Left cardiac atrium (tissue), 4 donors: ENCODE results near the gene TAF13. TPM values are rescaled to one million over a fixed set of nuclear protein-coding genes. Genes with fewer than 3 reads are reported as not detected.
"Not testable (repeated sequence)": the region's sequence is repeated elsewhere in the genome, so short reads cannot be mapped to it uniquely, and the experiment has no call there.

ENCODE experiments used
- ATAC-seq, 2 donors: fragments of 200-7000 bp; cut with Tn5 transposase; one replicate each; pipeline ENCODE4 v1.9.1; 2020; ENCODE audit warnings: mild to moderate bottlenecking in 2 of 2, moderate library complexity in 2 of 2
- DNase-seq: peaks from one replicate; pipeline ENCODE4 v3.0.0-alpha.2; 2020
- intact Hi-C, 2 donors: fragments of 100-400 bp; cut with DNase I; formaldehyde crosslinking; loops; one replicate each; pipeline versions ENCODE4 v1.14.1 to v1.15.1; 2022 to 2023
- total RNA-seq, 2 donors: library from RNA; stranded (reverse); fragmentation: NEBNext Ultra II Directional; extraction: Animal tissue kit (Norgen Biotek cat#: 25700); gene quantifications; one replicate each; pipeline ENCODE4 v1.2.1, GENCODE V29; 2021
- donor health status: DM: no; HTN: yes; CAD: no.
- donor health status: DM: no; HTN: yes; CAD: no; lungs with severe emphysema.
- donor health status: DM: yes; HTN: yes; CAD: no.
- donor health status: Dilated cardiomyopathy.

The TAF13 gene
- total RNA-seq, 2 donors from 2014 or later: 47.1 to 56.7 TPM

DNA sequence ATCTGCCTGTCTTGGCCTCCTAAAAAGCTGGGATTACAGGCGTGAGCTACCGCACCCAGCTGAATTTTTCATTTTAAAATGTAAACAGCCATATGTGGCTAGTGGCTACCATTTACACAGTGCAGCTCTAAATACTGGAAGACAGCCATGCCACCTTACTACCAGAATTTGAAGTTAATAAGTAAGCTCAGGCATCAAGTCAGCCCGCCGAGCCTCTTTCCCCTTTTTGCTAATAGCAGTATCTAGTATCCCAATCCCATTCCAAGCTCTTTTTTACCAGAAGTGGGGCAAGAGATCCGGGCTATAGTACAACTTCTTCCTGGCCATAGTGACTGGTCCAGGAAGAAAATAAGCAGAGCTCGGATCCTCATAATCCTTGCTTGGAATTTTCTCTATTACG, 15.1 kb downstream of the TAF13 start:
- intact Hi-C loops: no loop called here
- ATAC-seq: no peak
- no peak for DNase-seq

GRCh38 chr1:109059026-109059425, 16.8 kb downstream of the TAF13 start:
- no peak for DNase-seq
- ATAC-seq: no peak
- intact Hi-C loops: no loop called here

- no peak for DNase-seq
- intact Hi-C loops: no loop called here
- no peak for ATAC-seq
These were observed 19.7 kb downstream of the TAF13 start for GRCh38 chr1:109056064-109056463.

DNA sequence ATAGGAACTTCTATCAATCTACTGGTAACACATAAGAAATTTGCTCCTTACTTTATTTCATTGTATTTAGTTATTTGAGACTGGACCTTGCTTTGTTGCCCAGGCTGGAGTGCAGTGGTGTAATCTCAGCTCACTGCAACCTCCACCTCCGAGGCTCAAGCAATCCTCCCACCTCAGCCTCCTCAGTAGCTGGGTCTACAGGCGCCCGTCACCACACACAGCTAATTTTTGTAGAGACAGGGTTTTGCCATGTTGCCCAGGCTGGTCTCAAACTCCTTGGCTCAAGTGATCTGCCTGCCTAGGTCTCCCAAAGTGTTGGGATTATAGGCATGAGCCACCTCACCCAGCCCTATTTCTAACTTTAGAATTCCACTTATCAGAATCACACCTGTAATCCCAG, 23.7 kb downstream of the TAF13 start:
- ATAC-seq, intact Hi-C loops, DNase-seq: not testable (repeated sequence)

DNA sequence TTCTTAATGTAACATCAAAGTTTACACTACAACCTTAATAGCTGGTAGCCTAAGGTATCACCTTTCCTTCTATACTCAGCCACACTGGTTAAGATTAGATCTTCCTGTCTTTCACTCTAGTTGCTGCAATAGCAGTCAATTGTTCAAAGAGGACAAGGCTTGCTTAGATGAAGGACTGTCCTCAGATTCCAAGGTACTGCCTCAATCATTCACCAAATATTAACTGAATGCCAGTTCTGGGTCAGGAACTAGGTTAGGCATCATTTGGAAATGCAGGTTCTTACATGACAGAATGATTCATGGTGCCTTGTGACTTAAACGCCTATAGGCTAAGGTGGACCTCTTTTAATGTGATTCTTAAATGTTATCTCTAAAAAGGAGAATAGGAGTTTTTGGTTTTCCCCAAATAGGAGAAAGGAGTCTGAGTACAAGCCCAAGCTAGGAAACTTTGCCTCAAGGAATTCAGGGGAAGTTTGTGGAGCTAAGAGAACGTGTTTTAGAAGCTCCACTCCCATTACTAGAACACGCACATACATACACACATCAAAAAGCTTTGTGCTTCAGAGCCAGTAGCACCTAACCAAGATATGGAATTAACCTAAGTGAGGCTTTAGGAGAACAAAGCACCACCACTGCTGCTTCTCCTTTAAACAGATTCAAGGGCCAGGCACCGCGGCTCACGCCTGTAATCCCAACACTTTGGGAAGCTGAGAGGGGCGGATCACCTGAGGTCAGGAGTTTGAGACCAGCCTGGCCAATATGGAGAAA, 25.4 kb downstream of the TAF13 start:
- DNase-seq: no peak
- ATAC-seq: no peak
- intact Hi-C loops: no loop called here

DNA sequence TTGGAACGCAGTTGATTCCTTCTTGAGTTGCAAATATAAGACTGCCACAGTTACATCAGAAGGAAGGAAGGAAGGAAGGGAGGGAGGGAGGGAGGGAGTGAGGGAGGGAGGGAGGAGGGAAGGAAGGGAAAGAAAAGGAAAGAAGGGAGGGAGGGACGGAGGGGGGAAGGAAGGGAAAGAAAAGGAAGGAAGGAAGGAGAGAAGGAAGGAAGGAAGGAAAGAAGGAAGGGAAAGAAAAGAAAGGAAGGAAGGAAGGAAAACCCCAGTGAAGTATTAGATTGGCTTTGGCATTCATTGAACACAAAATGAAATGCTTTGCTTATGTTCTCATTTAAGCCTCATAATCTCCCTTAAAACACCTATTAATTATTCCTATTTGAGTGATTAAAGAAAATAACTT, 27.5 kb downstream of the TAF13 start:
- intact Hi-C loops: no loop called here
- DNase-seq (no peak), ATAC-seq (no peak)

DNA sequence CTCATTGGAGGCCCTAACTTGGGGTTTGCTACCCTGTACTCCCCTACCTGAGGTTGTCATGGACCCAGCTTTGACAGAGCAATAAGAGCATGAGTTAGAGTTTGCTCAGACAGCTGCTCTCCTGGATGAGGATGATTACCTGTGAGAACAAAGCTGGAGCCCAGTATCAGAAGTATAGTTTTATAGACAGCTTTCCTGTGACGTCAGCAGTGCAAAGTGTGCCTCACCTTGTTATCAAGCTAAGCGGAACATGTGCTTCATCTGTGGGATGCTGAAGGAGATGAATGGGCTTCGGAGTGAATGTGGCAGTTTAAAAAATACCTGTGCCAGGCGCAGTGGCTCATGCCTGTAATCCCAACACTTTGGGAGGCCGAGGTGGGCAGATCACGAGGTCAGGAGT, 28.5 kb downstream of the TAF13 start:
- intact Hi-C loops: no loop called here
- no peak for DNase-seq

DNA sequence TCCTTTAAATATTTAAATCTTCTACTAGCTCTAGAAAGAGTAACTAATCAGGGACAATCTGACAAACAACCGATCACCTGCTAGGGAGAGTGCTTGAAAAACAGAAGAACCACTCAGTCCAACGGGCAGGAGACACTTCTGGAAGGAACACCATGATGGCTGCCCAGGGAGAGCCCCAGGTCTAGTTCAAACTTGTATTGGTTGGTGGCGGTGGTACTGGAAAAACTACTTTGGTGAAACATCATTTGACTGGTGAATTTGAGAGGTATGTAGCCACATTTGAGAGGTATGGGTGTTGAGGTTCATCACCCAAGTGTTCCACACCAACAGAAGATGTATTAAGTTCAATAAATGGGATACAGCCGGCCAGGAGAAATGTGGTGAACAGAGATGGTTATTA, 29.1 kb downstream of the TAF13 start:
- ATAC-seq: no peak
- intact Hi-C loops: no loop called here
- DNase-seq: no peak

More for the DNA sequence above, 28.5 kb downstream of the TAF13 start:
- ATAC-seq: no peak

DNA sequence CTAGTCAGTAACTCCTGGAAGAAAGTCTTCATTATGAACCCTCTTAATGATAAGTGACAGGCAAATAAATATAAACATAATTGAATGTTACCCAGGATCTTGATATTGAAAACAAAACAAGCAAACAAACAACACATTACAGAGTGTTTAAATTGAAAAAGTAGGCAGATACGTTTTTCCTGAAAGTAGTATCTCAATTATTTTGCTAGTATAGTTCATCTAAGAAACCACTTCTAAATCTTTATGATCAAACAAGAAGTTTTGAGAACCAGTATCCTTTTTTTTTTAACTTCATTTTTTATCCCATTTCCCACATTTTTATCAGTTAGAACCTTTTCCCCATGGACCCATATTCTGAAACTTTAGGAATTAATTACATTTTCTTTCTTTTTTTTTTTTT, 30.2 kb downstream of the TAF13 start:
- ATAC-seq: no peak
- intact Hi-C loops: no loop called here
- DNase-seq: no peak

- intact Hi-C loops: no loop called here
- ATAC-seq: peak; percentile 98 to 99
These were observed 34.0 kb downstream of the TAF13 start, which contains the start of gene WDR47 for GRCh38 chr1:109041621-109042468. Gene WDR47, minus strand, starts transcription at chr1:109042102. Its CDS starts 18,590 bp downstream, at chr1:109023512.

DNA sequence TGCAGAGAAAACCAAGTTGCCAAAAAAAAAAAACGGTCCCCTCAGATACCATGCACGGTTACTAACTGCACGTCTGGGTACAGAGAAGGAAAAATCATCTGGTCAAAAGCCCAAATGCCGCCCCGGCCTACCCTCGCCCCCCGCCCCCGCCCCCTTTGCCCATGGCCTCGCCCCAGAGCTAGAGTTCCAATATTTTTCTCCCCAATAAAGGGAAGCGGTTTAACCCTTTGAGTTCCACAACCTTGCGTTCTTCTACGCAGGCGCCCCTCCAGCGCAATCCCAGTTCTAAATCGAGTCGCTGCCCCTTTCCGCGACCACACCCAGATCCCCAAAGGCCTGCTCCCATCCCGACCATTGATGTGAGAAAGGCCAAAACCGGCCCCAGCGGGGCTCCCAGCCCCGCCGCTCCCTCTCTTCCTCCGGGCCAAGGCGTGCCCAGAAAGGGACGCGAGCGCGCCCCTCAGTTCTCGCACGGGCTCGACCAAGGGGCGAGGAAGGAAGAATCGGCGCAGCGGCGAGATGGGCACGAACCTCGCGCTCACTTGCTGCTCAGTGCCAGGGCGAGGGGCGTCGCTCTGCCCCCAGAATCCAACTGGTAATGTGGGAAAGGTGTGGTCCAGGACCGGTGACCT, 34.7 kb downstream of the TAF13 start:
- ATAC-seq (peak; percentile 24 to 52), DNase-seq (peak; percentile 34)
- intact Hi-C loops: no loop called here

More at GRCh38 chr1:109041621-109042468, 34.0 kb downstream of the TAF13 start, which contains the start of gene WDR47:
- peak; percentile 96 for DNase-seq

DNA sequence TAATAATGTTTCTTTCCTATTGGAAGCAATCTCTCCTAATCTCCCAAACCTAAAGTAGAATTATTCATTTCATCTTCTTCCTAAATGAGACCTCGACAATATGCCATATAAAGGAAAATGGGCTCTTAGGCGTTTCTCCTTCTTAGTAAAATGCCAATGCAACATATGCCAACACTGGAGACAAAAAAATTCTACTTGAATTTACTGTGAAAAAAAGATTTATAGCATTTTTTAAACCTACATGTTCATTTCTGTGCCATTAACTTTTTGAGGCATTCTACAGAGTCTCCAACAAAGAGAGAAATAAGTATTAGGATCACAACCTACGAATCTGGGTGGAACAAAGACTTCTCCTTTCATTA, 35.2 kb downstream of the TAF13 start:
- DNase-seq (no peak), ATAC-seq (no peak)
- intact Hi-C loops: no loop called here

- intact Hi-C loops: no loop called here
- ATAC-seq: no peak
These were observed 41.4 kb downstream of the TAF13 start for GRCh38 chr1:109034382-109034781.

DNA sequence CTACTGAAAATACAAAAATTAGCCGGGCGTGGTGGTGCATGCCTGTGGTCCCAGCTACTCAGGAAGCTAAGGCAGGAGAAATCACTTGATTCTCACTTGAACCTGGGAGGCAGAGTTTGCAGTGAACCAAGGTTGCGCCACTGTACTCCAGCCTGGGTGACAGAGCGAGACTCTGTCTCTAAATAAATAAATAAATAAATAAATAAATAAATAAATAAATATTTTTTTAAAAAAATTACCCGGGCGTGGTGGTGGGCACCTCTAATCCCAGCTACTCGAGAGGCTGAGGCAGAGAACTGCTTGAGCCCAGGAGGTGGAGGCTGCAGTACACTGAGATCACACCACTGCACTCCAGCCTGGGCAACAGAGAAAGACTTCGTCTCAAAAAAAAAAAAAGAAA, 46.3 kb downstream of the TAF13 start:
- ATAC-seq, intact Hi-C loops, DNase-seq: not testable (repeated sequence)

More at GRCh38 chr1:109034382-109034781, 41.4 kb downstream of the TAF13 start:
- no peak for DNase-seq

GRCh38 chr1:109027841-109028240, 48.0 kb downstream of the TAF13 start:
- intact Hi-C loops: no loop called here
- no peak for DNase-seq
- no peak for ATAC-seq

DNA sequence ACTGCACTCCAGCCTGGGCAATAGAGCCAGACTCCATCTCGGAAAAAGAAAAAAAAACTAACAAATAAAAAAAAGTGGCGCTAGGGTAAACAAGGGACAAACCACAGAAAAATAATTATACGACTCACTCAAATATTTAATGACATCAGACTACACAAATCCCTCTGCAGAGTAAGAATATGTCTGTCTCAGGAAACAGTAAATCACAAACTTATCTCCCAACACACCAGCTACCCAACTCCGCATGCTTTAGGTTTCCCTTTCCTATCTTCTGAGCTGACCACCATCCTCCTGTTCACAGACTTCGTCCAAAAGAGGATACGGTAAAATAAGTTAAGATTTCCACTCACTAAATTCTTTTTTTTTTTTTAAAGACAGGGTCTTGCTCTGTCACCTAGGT, 50.1 kb downstream of the TAF13 start:
- ATAC-seq (no peak), DNase-seq (no peak)
- intact Hi-C loops: no loop called here

GRCh38 chr1:109024646-109025045, 51.2 kb downstream of the TAF13 start:
- no peak for ATAC-seq
- no peak for DNase-seq
- intact Hi-C loops: no loop called here

GRCh38 chr1:109020693-109021257, 55.0 kb downstream of the TAF13 start:
- intact Hi-C loops: no loop called here
- DNase-seq: no peak
- ATAC-seq: no peak

DNA sequence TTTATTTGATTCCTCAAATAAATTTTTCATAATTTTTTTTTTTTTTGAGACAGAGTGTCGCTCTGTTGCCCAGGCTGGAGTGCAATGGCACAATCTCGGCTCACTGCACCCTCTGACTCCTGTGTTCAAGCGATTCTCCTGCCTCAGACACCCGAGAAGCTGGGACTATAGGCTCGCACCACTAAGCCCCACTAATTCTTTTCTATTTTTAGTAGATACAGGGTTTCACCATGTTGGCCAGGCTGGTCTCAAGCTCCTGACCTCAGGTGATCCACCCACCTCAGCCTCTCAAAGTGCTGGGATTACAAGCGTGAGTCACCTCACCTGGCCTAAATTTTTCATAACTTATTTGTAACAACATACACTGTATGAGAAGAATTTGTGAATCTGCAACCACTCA, 58.1 kb downstream of the TAF13 start:
- intact Hi-C loops, DNase-seq, ATAC-seq: not testable (repeated sequence)

- intact Hi-C loops: no loop called here
- ATAC-seq: no peak
- DNase-seq: no peak
These were observed 58.7 kb downstream of the TAF13 start for GRCh38 chr1:109017134-109017533.
